Suprapubic skin (tissue), 4 donors: Measurements from ENCODE around the gene NUDT21.

Source experiments
- CTCF ChIP-seq, 2 donors: fragments of 200-600 bp in 1 of 2; fragments of 450-650 bp in 1 of 2; sonication (generic) in 1 of 2; IDR thresholded peaks; one replicate each; pipeline ENCODE4 v1.5.1; 2016 to 2019; ENCODE audit warnings: antibody characterized with exemption in 2 of 2, mild to moderate bottlenecking in 1 of 2, moderate library complexity in 1 of 2
- POLR2A ChIP-seq, 2 donors: fragments of 450-650 bp; IDR thresholded peaks; one replicate each; pipeline ENCODE4 v1.6.1; 2017; ENCODE audit warnings: antibody characterized with exemption in 2 of 2, mild to moderate bottlenecking in 2 of 2, moderate library complexity in 2 of 2
- POLR2AphosphoS5 ChIP-seq, 3 donors: sonication (generic); formaldehyde crosslinking; IDR thresholded peaks; one replicate each; pipeline ENCODE4 v1.6.1; 2017; ENCODE audit warnings: antibody characterized with exemption in 3 of 3

DNA sequence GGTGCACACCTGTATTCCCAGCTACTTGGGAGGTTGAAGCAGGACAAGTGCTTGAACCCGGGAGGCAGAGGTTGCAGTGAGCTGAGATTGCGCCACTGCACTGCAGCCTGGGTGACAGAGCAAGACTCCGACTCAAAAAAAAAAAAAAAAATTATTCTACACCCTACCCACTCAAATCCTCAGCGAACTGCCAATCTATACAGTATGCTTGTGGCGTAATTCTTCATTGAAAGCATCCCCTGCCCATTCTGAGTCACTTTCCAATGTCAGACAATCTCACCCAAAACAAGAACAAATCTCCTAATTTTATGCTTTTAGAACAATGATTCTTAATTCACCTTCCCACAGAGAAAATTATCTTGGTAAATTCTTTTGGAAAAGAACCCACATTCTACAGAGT is 37.8 kb downstream of the NUDT21 start:
- TF ChIP-seq CTCF (IDR thresholded peaks at IDR 0.05) (no peak), POLR2AphosphoS5 (IDR thresholded peaks at IDR 0.05) (no peak), POLR2A (IDR thresholded peaks at IDR 0.05) (no peak)
